NB4 (cell line): Measurements from ENCODE around the gene TMUB1.

Experiments
- DNase-seq: peaks from one replicate; pipeline ENCODE4 v3.0.0; 2010; ENCODE audit warnings: low read depth
- H3K4me3 ChIP-seq: one replicate; pipeline ENCODE4 v1.5.1; 2011; ENCODE audit warnings: mild to moderate bottlenecking, low read depth, low read length, moderate library complexity
- MYC ChIP-seq: IDR thresholded peaks from 2 replicates; pipeline ENCODE4 v1.6.1; 2011; ENCODE audit warnings: low read depth, low read length
- POLR2A ChIP-seq: IDR thresholded peaks from 2 replicates; pipeline ENCODE4 v1.6.1; 2011; ENCODE audit warnings: mild to moderate bottlenecking; ENCODE audit not compliant: insufficient read length; ENCODE audit errors: extremely low read depth
- TF ChIP-seq, protein P1 (sequence below): IDR thresholded peaks from one replicate; pipeline ENCODE4 v1.5.1; 2012; ENCODE audit warnings: low read depth, low read length
- TF ChIP-seq, protein P2 (sequence below): IDR thresholded peaks from 2 replicates; pipeline ENCODE4 v1.6.1; 2011; ENCODE audit warnings: low read depth, low read length

TMUB1 gene

DNA sequence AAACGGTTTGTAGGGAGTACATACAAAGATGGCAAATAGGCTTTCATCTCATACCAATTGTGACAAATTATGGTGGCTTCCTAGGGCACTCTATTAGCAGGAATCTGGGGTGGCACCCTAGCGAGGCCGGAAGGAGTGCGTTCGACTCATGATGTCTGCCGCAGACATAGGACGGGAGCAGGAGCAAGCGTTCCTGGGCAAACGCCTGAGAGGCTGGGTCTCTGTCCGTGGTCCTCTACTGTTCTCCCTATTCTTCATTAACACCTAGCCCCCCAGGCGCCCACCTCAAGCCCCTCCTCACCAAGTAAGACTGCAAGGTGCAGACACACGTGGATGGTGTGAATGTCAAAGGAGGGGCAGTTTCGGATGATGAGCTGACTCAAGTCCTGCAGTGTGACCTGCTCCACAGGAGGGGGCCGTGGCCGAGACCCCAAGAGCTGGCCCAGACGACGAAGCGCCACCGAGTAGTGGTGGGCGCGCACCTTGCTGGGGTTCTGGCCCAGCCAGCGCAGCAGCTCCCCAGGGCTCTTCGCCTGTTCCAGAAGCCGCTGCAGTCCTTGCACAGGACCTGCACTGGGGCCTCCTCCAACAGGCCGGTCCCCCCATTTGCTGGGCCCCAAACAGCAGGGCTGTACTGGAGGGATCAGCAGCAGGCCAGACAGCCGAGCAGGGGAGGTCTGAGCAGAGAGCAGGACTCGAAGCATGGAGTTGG lies 3.9 kb downstream of the TMUB1 start:
- TF ChIP-seq MYC (no peak), POLR2A (no peak)
- TF ChIP-seq, protein P1, sequence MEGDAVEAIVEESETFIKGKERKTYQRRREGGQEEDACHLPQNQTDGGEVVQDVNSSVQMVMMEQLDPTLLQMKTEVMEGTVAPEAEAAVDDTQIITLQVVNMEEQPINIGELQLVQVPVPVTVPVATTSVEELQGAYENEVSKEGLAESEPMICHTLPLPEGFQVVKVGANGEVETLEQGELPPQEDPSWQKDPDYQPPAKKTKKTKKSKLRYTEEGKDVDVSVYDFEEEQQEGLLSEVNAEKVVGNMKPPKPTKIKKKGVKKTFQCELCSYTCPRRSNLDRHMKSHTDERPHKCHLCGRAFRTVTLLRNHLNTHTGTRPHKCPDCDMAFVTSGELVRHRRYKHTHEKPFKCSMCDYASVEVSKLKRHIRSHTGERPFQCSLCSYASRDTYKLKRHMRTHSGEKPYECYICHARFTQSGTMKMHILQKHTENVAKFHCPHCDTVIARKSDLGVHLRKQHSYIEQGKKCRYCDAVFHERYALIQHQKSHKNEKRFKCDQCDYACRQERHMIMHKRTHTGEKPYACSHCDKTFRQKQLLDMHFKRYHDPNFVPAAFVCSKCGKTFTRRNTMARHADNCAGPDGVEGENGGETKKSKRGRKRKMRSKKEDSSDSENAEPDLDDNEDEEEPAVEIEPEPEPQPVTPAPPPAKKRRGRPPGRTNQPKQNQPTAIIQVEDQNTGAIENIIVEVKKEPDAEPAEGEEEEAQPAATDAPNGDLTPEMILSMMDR: no peak
- TF ChIP-seq, protein P2, sequence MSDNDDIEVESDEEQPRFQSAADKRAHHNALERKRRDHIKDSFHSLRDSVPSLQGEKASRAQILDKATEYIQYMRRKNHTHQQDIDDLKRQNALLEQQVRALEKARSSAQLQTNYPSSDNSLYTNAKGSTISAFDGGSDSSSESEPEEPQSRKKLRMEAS: no peak

DNA sequence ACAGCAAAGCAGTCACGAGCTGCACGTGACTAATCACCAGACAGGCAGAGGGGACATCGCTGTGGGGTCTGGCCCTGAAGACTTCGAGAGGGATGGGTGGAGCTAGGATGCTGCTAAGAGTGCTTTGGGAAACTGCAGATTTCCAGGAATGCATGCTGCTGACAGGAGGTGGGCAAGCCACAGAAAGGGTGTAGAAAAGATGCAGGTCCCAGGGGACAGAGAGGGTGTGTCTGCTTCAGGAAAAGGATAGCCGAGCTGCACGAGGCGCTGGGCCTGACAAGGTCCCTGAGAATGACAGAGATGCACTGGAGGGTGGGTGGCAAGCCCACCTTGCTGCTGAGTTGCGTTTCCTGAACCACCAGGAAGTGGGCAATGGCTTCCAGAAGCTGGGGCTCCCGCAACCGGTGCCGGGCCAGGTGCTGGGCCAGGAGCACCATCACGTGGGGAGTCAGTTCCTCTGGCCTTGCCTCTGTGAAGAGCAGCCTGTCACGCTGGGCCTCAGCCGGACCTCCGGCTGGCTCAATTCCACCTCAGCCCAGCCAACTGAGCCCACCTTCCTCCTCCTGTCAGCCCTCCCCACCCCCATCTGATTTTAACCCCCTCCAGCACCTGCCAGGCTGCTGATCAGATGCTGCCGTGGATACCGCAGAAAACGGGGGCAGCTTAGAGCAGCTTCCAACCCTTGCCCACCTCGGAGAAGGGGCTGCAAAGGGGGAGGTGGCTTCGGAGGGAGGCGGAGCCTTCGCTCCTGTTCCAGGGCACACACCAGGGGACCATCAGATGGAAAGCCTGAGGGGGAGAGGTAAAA lies 4.9 kb downstream of the TMUB1 start:
- no peak overlapping the region for H3K4me3 ChIP-seq

More for the DNA sequence above, 3.9 kb downstream of the TMUB1 start:
- H3K4me3 ChIP-seq: peak overlapping the region; percentile 94
- no peak for DNase-seq

GRCh38 chr7:151077705-151078232 lies 5.5 kb downstream of the TMUB1 start:
- TF ChIP-seq, protein P1: no peak
- TF ChIP-seq, protein P2: no peak
- no peak for DNase-seq

More for the DNA sequence above, 4.9 kb downstream of the TMUB1 start:
- no peak for DNase-seq
- TF ChIP-seq, protein P2: no peak
- no peak for TF ChIP-seq POLR2A
- no peak for TF ChIP-seq MYC
- TF ChIP-seq, protein P1: no peak

GRCh38 chr7:151076863-151077704 lies 6.2 kb downstream of the TMUB1 start:
- H3K4me3 ChIP-seq: no peak overlapping the region
- TF ChIP-seq POLR2A (no peak), MYC (no peak)
- TF ChIP-seq, protein P1: peak; percentile 26
- TF ChIP-seq, protein P2: no peak
- peak; percentile 46 for DNase-seq

More at GRCh38 chr7:151077705-151078232, 5.5 kb downstream of the TMUB1 start:
- H3K4me3 ChIP-seq: no peak overlapping the region

DNA sequence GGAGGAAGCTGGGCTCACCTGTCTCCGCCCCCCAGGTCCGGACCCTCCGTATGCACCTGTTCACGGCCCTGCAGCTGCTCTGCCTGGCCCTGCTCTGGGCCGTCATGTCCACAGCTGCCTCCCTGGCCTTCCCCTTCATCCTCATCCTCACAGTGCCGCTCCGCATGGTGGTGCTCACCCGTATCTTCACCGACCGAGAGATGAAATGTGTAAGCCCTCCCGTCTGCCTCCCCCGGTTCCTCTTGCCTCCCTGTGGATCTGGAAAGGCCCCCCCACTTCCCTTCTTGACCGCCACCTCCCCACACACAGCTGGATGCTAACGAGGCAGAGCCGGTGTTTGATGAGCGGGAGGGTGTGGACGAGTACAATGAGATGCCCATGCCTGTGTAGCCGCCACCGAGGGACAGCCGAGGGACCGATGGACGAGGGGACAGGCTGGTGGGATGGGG lies 7.3 kb downstream of the TMUB1 start:
- no peak for DNase-seq
- TF ChIP-seq, protein P1: no peak
- TF ChIP-seq, protein P2: no peak
- TF ChIP-seq MYC: no peak
- no peak for TF ChIP-seq POLR2A
- no peak overlapping the region for H3K4me3 ChIP-seq
